IMR-90 (cell line): ENCODE measurements around the gene UBASH3A. TPM values are rescaled to one million over a fixed set of nuclear protein-coding genes. Genes with fewer than 3 reads are reported as not detected.

Experiments
- ATAC-seq: fragments of 200-7000 bp; cut with Tn5 transposase; 2 replicates; pipeline ENCODE4 v1.9.1; 2020; ENCODE audit warnings: low read depth, mild to moderate bottlenecking, moderate library complexity
- BruUV-seq: library from RNA; stranded (reverse); fragments of 400-500 nt; replicated peaks from 2 replicates; lab custom pipeline; 2021; lab: Mats Ljungman, UMichigan
- CTCF ChIA-PET: fragments of 300-600 bp; formaldehyde crosslinking; extraction: SDS; loops from one replicate; lab custom pipeline; 2021; ENCODE audit warnings: antibody characterized with exemption; lab: Yijun Ruan, JAX
- POLR2A ChIA-PET: fragments of 300-600 bp; sonication (Branson Sonifier 250); formaldehyde crosslinking; loops from one replicate; lab custom pipeline; 2022; ENCODE audit warnings: antibody characterized with exemption; ENCODE audit not compliant: unreplicated experiment; lab: Charles Lee
- DNase-seq: peaks from one replicate; pipeline ENCODE4 v3.0.0; 2013
- H2AFZ ChIP-seq: replicated peaks from 2 replicates; pipeline ENCODE3; 2013; ENCODE audit warnings: low read length, mild to moderate bottlenecking; ENCODE audit not compliant: poor library complexity
- H2AK5ac ChIP-seq: 2 replicates; pipeline ENCODE4 v1.6.1; 2013; ENCODE audit warnings: low read depth, low read length, inconsistent platforms
- H2AK9ac ChIP-seq: replicated peaks from 2 replicates; pipeline ENCODE3; 2013; ENCODE audit warnings: mild to moderate bottlenecking, low read depth, low read length, moderate library complexity; ENCODE audit not compliant: poor library complexity
- H2BK120ac ChIP-seq: 2 replicates; pipeline ENCODE4 v1.6.1; 2013; ENCODE audit warnings: low read depth, low read length, inconsistent platforms
- H2BK15ac ChIP-seq: 3 replicates; pipeline ENCODE4 v1.6.1; 2013; ENCODE audit warnings: low read depth, low read length, inconsistent platforms
- H2BK20ac ChIP-seq: 2 replicates; pipeline ENCODE4 v1.6.1; 2013; ENCODE audit warnings: low read depth, mild to moderate bottlenecking, inconsistent platforms, low read length, moderate library complexity
- H2BK5ac ChIP-seq: 2 replicates; pipeline ENCODE4 v1.6.1; 2013; ENCODE audit warnings: mild to moderate bottlenecking, low read depth, low read length, inconsistent platforms; ENCODE audit not compliant: poor library complexity, severe bottlenecking
- H3K14ac ChIP-seq: replicated peaks from 2 replicates; pipeline ENCODE4 v1.6.1; 2013; ENCODE audit warnings: low read depth, low read length, inconsistent platforms
- H3K18ac ChIP-seq: 2 replicates; pipeline ENCODE4 v1.6.1; 2013; ENCODE audit warnings: low read depth, low read length, control low read depth
- H3K23ac ChIP-seq: 2 replicates; pipeline ENCODE4 v1.6.1; 2013; ENCODE audit warnings: low read depth, low read length, inconsistent platforms
- H3K27ac ChIP-seq: 2 replicates; pipeline ENCODE4 v1.5.1; 2013; ENCODE audit warnings: mild to moderate bottlenecking, control low read depth, low read length; ENCODE audit not compliant: insufficient read depth
- H3K27me3 ChIP-seq: 2 replicates; pipeline ENCODE4 v1.6.1; 2013; ENCODE audit warnings: low read length; ENCODE audit not compliant: control insufficient read depth, insufficient read depth
- H3K36me3 ChIP-seq: 2 replicates; pipeline ENCODE4 v1.6.1; 2013; ENCODE audit warnings: low read length, mixed read lengths; ENCODE audit not compliant: control insufficient read depth, insufficient read depth
- H3K4ac ChIP-seq: 2 replicates; pipeline ENCODE4 v1.6.1; 2013; ENCODE audit warnings: low read depth, low read length, inconsistent platforms
- H3K4me1 ChIP-seq: 2 replicates; pipeline ENCODE4 v1.6.1; 2013; ENCODE audit warnings: low read length, mixed read lengths; ENCODE audit not compliant: control insufficient read depth, insufficient read depth
- H3K4me2 ChIP-seq: 2 replicates; pipeline ENCODE4 v1.6.1; 2013; ENCODE audit warnings: low read depth, mild to moderate bottlenecking, control low read depth, low read length, moderate library complexity
- H3K4me3 ChIP-seq: 2 replicates; pipeline ENCODE4 v1.5.1; 2013; ENCODE audit warnings: low read depth, mild to moderate bottlenecking, control low read depth, low read length, moderate library complexity; ENCODE audit not compliant: insufficient read depth
- H3K56ac ChIP-seq: 2 replicates; pipeline ENCODE4 v1.6.1; 2013; ENCODE audit warnings: low read length, inconsistent platforms; ENCODE audit not compliant: insufficient read depth; ENCODE audit errors: extremely low read depth
- H3K79me1 ChIP-seq, 2 experiments: 2 replicates each; pipeline ENCODE4 v1.6.1; 2013; ENCODE audit warnings: low read length in 2 of 2, inconsistent platforms in 1 of 2, low read depth in 1 of 2
- H3K9ac ChIP-seq: 2 replicates; pipeline ENCODE4 v1.6.1; 2013; ENCODE audit warnings: low read depth, low read length, control low read depth
- H3K9me1 ChIP-seq: 2 replicates; pipeline ENCODE4 v1.6.1; 2013; ENCODE audit warnings: low read length, inconsistent platforms; ENCODE audit not compliant: insufficient read depth
- H3K9me3 ChIP-seq: 2 replicates; pipeline ENCODE4 v1.6.1; 2013; ENCODE audit warnings: low read length; ENCODE audit not compliant: control insufficient read depth, insufficient read depth
- H4K20me1 ChIP-seq: 2 replicates; pipeline ENCODE4 v1.6.1; 2013; ENCODE audit warnings: low read length, inconsistent platforms; ENCODE audit not compliant: insufficient read depth
- H4K5ac ChIP-seq: 2 replicates; pipeline ENCODE4 v1.6.1; 2013; ENCODE audit warnings: mild to moderate bottlenecking, low read depth, low read length, control low read depth
- H4K8ac ChIP-seq, 2 experiments: 2 replicates each; pipeline ENCODE4 v1.6.1; 2013; ENCODE audit warnings: low read depth in 2 of 2, low read length in 2 of 2, control low read depth in 1 of 2, inconsistent platforms in 1 of 2
- H4K91ac ChIP-seq: 2 replicates; pipeline ENCODE4 v1.6.1; 2013; ENCODE audit warnings: low read depth, low read length, inconsistent platforms; ENCODE audit not compliant: insufficient read depth
- BHLHE40 ChIP-seq: fragments of 150-350 bp; IDR thresholded peaks from 2 replicates; pipeline ENCODE4 v1.6.1; 2016; ENCODE audit warnings: mild to moderate bottlenecking, low read depth, low read length
- CEBPB ChIP-seq: IDR thresholded peaks from 2 replicates; pipeline ENCODE4 v1.6.1; 2012; ENCODE audit warnings: low read depth, low read length, improper control_type of control experiment
- CHD1 ChIP-seq: IDR thresholded peaks from 2 replicates; pipeline ENCODE4 v1.6.1; 2012; ENCODE audit warnings: low read depth, low read length, improper control_type of control experiment
- FOS ChIP-seq: fragments of 150-350 bp; IDR thresholded peaks from 2 replicates; pipeline ENCODE4 v1.6.1; 2016; ENCODE audit warnings: low read depth, low read length
- MAFK ChIP-seq: IDR thresholded peaks from 2 replicates; pipeline ENCODE4 v1.6.1; 2012; ENCODE audit warnings: low read depth, low read length, improper control_type of control experiment
- MAZ ChIP-seq: IDR thresholded peaks from 2 replicates; pipeline ENCODE4 v1.6.1; 2012; ENCODE audit warnings: low read depth, mild to moderate bottlenecking, low read length, improper control_type of control experiment, moderate library complexity, borderline replicate concordance
- MXI1 ChIP-seq: IDR thresholded peaks from 2 replicates; pipeline ENCODE4 v1.6.1; 2012; ENCODE audit warnings: low read depth, mild to moderate bottlenecking, low read length, moderate library complexity, borderline replicate concordance
- NFE2L2 ChIP-seq: fragments of 150-350 bp; IDR thresholded peaks from 2 replicates; pipeline ENCODE4 v1.6.1; 2016; ENCODE audit warnings: low read depth, mild to moderate bottlenecking, low read length
- POLR2A ChIP-seq: IDR thresholded peaks from 2 replicates; pipeline ENCODE4 v1.6.1; 2012; ENCODE audit warnings: mild to moderate bottlenecking, low read depth, low read length
- RAD21 ChIP-seq: IDR thresholded peaks from 2 replicates; pipeline ENCODE4 v1.6.1; 2012; ENCODE audit warnings: low read length, improper control_type of control experiment
- RCOR1 ChIP-seq: IDR thresholded peaks from 2 replicates; pipeline ENCODE4 v1.6.1; 2012; ENCODE audit warnings: mild to moderate bottlenecking, low read length, improper control_type of control experiment; ENCODE audit not compliant: insufficient replicate concordance
- RFX5 ChIP-seq: IDR thresholded peaks from 2 replicates; pipeline ENCODE4 v1.8.0; 2012; ENCODE audit warnings: low read depth, mild to moderate bottlenecking, low read length, moderate library complexity
- SMC3 ChIP-seq: fragments of 150-350 bp; IDR thresholded peaks from 2 replicates; pipeline ENCODE4 v1.6.1; 2016; ENCODE audit warnings: low read depth, mild to moderate bottlenecking, antibody characterized with exemption, low read length, moderate library complexity
- WGBS, 2 experiments: methylation state at CpG; one replicate each; pipeline versions ENCODE4 v1.1.5 to v1.1.7; 2013; ENCODE audit warnings: missing lambda C conversion rate in 2 of 2; ENCODE audit not compliant: insufficient read length in 1 of 2; ENCODE audit errors: extremely low coverage in 2 of 2; 5-methylcytosine and 5-hydroxymethylcytosine counted together
- dilution Hi-C: fragments of 300-500 bp; cut with HindIII; formaldehyde crosslinking; loops from one replicate; pipeline ENCODE4 v1.14.3; 2018; ENCODE audit warnings: low sequenced_read_pairs; ENCODE audit not compliant: unreplicated experiment
- in situ Hi-C: fragments of 300-500 bp; cut with MboI; formaldehyde crosslinking; loops from 3 replicates; pipeline ENCODE4 v1.14.3; 2019; ENCODE audit warnings: low sequenced_read_pairs, inconsistent platforms, mixed read lengths
- intact Hi-C: fragments of 100-400 bp; cut with micrococcal nuclease; formaldehyde crosslinking; loops from 2 replicates; pipeline ENCODE4 v1.10.0; 2022
- polyA plus RNA-seq, 3 experiments: library from polyadenylated mRNA; depleted of rRNA; stranded (reverse); fragments of >200 nt; gene quantifications; 2 replicates each; pipeline ENCODE4 v1.2.3, GENCODE V29; 2012; ENCODE audit warnings: low replicate concordance in 1 of 3
- total RNA-seq: library from RNA; depleted of rRNA; stranded (reverse); fragments of >200 nt; gene quantifications from 2 replicates; pipeline ENCODE4 v1.2.3, GENCODE V29; 2012
- TF ChIP-seq, protein P1 (sequence below): fragments of 150-350 bp; IDR thresholded peaks from 2 replicates; pipeline ENCODE4 v1.6.1; 2016; ENCODE audit warnings: low read depth, mild to moderate bottlenecking, low read length, moderate library complexity, borderline replicate concordance
- TF ChIP-seq, protein P2 (sequence below): fragments of 150-350 bp; IDR thresholded peaks from 2 replicates; pipeline ENCODE4 v1.6.1; 2017; ENCODE audit warnings: mild to moderate bottlenecking, antibody characterized with exemption, low read length, low read depth
- TF ChIP-seq, protein P3 (sequence below): conservative IDR thresholded peaks from 2 replicates; pipeline ENCODE4 v1.5.1; 2012; ENCODE audit warnings: mild to moderate bottlenecking, low read depth, low read length, improper control_type of control experiment

UBASH3A gene
- total and polyA plus RNA-seq, 2 of the 4 experiments (the other 2 are of a cell fraction): not detected

DNA sequence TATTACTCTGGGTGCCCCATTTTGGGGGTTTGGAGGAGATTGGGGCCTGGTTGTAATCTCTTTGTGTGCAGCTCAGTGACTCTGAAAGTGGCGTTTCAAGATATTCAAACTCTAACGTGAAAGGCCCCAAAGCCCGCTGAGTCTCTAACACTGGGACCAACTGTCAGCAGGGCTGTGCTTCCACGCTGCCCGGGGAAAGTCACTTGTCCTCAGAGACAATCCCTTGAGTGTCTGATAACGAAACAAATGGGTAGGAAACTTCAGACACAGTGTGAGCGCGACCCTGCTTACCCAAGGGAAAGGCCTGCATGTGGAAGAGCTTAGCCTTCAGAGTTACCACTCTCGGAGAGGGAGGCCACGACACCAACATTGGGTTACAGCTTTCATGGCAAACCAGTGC is 837 bp downstream of the UBASH3A start:
- TF ChIP-seq, protein P1, sequence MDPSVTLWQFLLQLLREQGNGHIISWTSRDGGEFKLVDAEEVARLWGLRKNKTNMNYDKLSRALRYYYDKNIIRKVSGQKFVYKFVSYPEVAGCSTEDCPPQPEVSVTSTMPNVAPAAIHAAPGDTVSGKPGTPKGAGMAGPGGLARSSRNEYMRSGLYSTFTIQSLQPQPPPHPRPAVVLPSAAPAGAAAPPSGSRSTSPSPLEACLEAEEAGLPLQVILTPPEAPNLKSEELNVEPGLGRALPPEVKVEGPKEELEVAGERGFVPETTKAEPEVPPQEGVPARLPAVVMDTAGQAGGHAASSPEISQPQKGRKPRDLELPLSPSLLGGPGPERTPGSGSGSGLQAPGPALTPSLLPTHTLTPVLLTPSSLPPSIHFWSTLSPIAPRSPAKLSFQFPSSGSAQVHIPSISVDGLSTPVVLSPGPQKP: no peak
- TF ChIP-seq MAZ: no peak
- TF ChIP-seq, protein P2, sequence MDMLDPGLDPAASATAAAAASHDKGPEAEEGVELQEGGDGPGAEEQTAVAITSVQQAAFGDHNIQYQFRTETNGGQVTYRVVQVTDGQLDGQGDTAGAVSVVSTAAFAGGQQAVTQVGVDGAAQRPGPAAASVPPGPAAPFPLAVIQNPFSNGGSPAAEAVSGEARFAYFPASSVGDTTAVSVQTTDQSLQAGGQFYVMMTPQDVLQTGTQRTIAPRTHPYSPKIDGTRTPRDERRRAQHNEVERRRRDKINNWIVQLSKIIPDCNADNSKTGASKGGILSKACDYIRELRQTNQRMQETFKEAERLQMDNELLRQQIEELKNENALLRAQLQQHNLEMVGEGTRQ: no peak
- TF ChIP-seq, protein P3, sequence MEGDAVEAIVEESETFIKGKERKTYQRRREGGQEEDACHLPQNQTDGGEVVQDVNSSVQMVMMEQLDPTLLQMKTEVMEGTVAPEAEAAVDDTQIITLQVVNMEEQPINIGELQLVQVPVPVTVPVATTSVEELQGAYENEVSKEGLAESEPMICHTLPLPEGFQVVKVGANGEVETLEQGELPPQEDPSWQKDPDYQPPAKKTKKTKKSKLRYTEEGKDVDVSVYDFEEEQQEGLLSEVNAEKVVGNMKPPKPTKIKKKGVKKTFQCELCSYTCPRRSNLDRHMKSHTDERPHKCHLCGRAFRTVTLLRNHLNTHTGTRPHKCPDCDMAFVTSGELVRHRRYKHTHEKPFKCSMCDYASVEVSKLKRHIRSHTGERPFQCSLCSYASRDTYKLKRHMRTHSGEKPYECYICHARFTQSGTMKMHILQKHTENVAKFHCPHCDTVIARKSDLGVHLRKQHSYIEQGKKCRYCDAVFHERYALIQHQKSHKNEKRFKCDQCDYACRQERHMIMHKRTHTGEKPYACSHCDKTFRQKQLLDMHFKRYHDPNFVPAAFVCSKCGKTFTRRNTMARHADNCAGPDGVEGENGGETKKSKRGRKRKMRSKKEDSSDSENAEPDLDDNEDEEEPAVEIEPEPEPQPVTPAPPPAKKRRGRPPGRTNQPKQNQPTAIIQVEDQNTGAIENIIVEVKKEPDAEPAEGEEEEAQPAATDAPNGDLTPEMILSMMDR: no peak
- no peak for TF ChIP-seq RAD21
- no peak for TF ChIP-seq NFE2L2
- no peak for TF ChIP-seq BHLHE40
- TF ChIP-seq POLR2A: no peak
- no peak for TF ChIP-seq MXI1
- no peak for TF ChIP-seq CEBPB
- TF ChIP-seq RCOR1: no peak
- no peak for TF ChIP-seq FOS
- TF ChIP-seq SMC3: no peak
- no peak for TF ChIP-seq RFX5
- TF ChIP-seq CHD1: no peak
- TF ChIP-seq MAFK: no peak
- in situ Hi-C loops: no loop called here
- H4K5ac ChIP-seq: no peak overlapping the region
- no peak overlapping the region for H4K91ac ChIP-seq
- H3K27me3 ChIP-seq: peaks cover 8% of the 10 kb centered on the region; the same call in 1 of the 2 replicates
- no peak overlapping the region for H3K18ac ChIP-seq
- DNase-seq (no peak), ATAC-seq (no peak)
- no peak overlapping the region for H2BK20ac ChIP-seq
- ChIA-PET POLR2A (no interaction called here), CTCF (no interaction called here)
- H3K9ac ChIP-seq: no peak overlapping the region
- no peak overlapping the region for H3K14ac ChIP-seq
- H2BK120ac ChIP-seq: no peak overlapping the region
- H2AK9ac ChIP-seq: no peak overlapping the region
- H3K79me1 ChIP-seq: no peaks in the 10 kb centered on the region
- BruUV-seq: no TSS peak
- no peak overlapping the region for H3K4ac ChIP-seq
- no peaks in the 10 kb centered on the region for H3K9me3 ChIP-seq
- H2BK15ac ChIP-seq: no peak overlapping the region
- H2AK5ac ChIP-seq: no peak overlapping the region
- no peak overlapping the region for H3K23ac ChIP-seq
- no peak overlapping the region for H3K4me3 ChIP-seq
- H3K56ac ChIP-seq: no peak overlapping the region
- no peaks in the 10 kb centered on the region for H3K36me3 ChIP-seq
- dilution Hi-C loops: no loop called here
- H3K4me1 ChIP-seq: no peaks in the 10 kb centered on the region
- H4K20me1 ChIP-seq: no peaks in the 10 kb centered on the region
- 56% methylated on average over 4 of the region's 10 CpGs; no CpG with 5 or more reads in 1 of the 2 experiments for WGBS, 2 experiments
- intact Hi-C loops: no loop called here
- no peak overlapping the region for H4K8ac ChIP-seq
- H3K9me1 ChIP-seq: no peaks in the 10 kb centered on the region
- no peak overlapping the region for H3K4me2 ChIP-seq
- no peak overlapping the region for H3K27ac ChIP-seq
- no peak overlapping the region for H2BK5ac ChIP-seq
- no peak overlapping the region for H2AFZ ChIP-seq
